Esophagus squamous epithelium (tissue), 5 donors: ENCODE data around the gene CENPO. TPM values are rescaled to one million over a fixed set of nuclear protein-coding genes. Genes with fewer than 3 reads are reported as not detected.
A peak's percentile ranks its signal among the peaks of the same experiment; 100 is the strongest.
"Not testable (repeated sequence)": the region's sequence is repeated elsewhere in the genome, so short reads cannot be mapped to it uniquely, and the experiment has no call there.

ENCODE experiments used
- DNase-seq: peaks from one replicate; lab custom pipeline; 2025; lab: John Stamatoyannopoulos, UW
- H3K27ac ChIP-seq, 4 donors: fragments of 200-600 bp; sonication (generic); one replicate each; pipeline ENCODE4 v1.5.1; 2016 to 2019; ENCODE audit warnings: mild to moderate bottlenecking in 1 of 4
- H3K27me3 ChIP-seq, 4 donors: fragments of 200-600 bp; sonication (generic); 1 replicate in 3 of 4; 2 replicates in 1 of 4; pipeline versions ENCODE4 v1.5.1 to v1.6.0; 2017 to 2021; ENCODE audit warnings: antibody characterized with exemption in 1 of 4
- H3K36me3 ChIP-seq, 3 donors: fragments of 200-600 bp; sonication (generic); one replicate each; pipeline ENCODE4 v1.5.1; 2016 to 2019
- H3K4me1 ChIP-seq, 3 donors: fragments of 200-600 bp; sonication (generic); one replicate each; pipeline ENCODE4 v1.5.1; 2017 to 2019
- H3K4me3 ChIP-seq, 4 donors: fragments of 200-600 bp; sonication (generic); 1 replicate in 3 of 4; 2 replicates in 1 of 4; pipeline ENCODE4 v1.5.1; 2016 to 2019; ENCODE audit warnings: mild to moderate bottlenecking in 2 of 4, moderate library complexity in 1 of 4
- H3K9me3 ChIP-seq, 3 donors: fragments of 200-600 bp; sonication (generic); one replicate each; pipeline ENCODE4 v1.5.1; 2016 to 2019
- CTCF ChIP-seq, 6 experiments: fragments of 450-650 bp in 4 of 6; fragments of 200-600 bp in 2 of 6; sonication (generic) in 2 of 6; IDR thresholded peaks; one replicate each; pipeline ENCODE4 v1.5.1; 2016 to 2019; ENCODE audit warnings: antibody characterized with exemption in 6 of 6, mild to moderate bottlenecking in 4 of 6, moderate library complexity in 4 of 6
- POLR2A ChIP-seq, 4 donors: fragments of 450-650 bp; IDR thresholded peaks; one replicate each; pipeline ENCODE4 v1.6.1; 2017; ENCODE audit warnings: antibody characterized with exemption in 4 of 4, mild to moderate bottlenecking in 4 of 4, moderate library complexity in 3 of 4
- WGBS, 2 donors: methylation state at CpG; one replicate each; pipeline ENCODE4 v1.1.5; 2018; 5-methylcytosine and 5-hydroxymethylcytosine counted together
- intact Hi-C: fragments of 100-400 bp; cut with DNase I; formaldehyde crosslinking; loops from one replicate; pipeline ENCODE4 v1.15.0; 2022
- total RNA-seq, 4 donors: library from RNA; depleted of rRNA; stranded (reverse); fragments of >200 nt; gene quantifications; one replicate each; pipeline ENCODE4 v1.1.0, GENCODE V29; 2016
- donor health status: DM: yes; HTN: yes; CAD: no.

CENPO gene
- total RNA-seq, 4 donors from 2014 or later: 3.5 to 12.2 (median 6.4) TPM

- Histone ChIP-seq H3K36me3 (peaks cover 0 to 26% (median 0%) of the 10 kb centered on the region in 3 donors), H3K4me3 (peak overlapping the region; percentile 53 to 95 (median 73)), H3K27me3 (no peaks in the 10 kb centered on the region), H3K9me3 (no peaks in the 10 kb centered on the region), H3K27ac (peak overlapping the region; percentile 92 to 100 (median 96)), H3K4me1 (peaks cover 4 to 36% (median 13%) of the 10 kb centered on the region in 3 donors)
- intact Hi-C loops: no loop called here
- 0 to 6% methylated on average over 9 to 10 of the region's 14 CpGs for WGBS, 2 donors
- TF ChIP-seq CTCF (IDR thresholded peaks at IDR 0.05): no peak
- no peak for TF ChIP-seq POLR2A (IDR thresholded peaks at IDR 0.05)
- no peak for DNase-seq
Observed at GRCh38 chr2:24793761-24794435, 673 bp downstream of the CENPO start.

DNA sequence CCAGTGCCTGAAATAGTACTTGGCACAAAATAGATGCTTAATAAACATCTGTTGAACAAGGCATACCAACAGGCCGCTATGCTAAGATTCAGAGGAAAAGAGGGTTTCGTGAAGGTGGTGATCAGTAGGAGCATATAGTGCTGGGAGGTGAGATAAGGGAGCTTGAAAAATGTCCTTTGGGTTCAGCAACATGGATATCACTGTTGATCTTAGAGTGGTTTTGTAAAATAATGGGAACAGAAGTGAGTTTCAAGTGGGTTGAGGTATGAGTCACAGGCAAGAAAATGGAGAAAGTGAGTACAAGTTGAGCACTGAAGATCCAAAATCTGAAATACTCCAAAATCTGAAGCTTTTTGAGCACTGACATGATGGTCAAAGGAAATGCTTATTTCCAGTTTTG, 4.4 kb downstream of the CENPO start:
- TF ChIP-seq CTCF (IDR thresholded peaks at IDR 0.05) (no peak), POLR2A (IDR thresholded peaks at IDR 0.05) (no peak)
- no peaks in the 10 kb centered on the region for H3K9me3 ChIP-seq
- peaks cover 4 to 17% (median 5%) of the 10 kb centered on the region in 3 donors for H3K4me1 ChIP-seq
- H3K36me3 ChIP-seq: peaks cover 0 to 20% (median 0%) of the 10 kb centered on the region in 3 donors
- H3K27me3 ChIP-seq: no peaks in the 10 kb centered on the region
- H3K27ac ChIP-seq: no peak overlapping the region
- intact Hi-C loops: no loop called here
- WGBS, 2 donors: 92 to 97% methylated on average over 2 of the region's 2 CpGs
- DNase-seq: no peak
- H3K4me3 ChIP-seq: no peak overlapping the region

GRCh38 chr2:24800487-24800886, 7.3 kb downstream of the CENPO start:
- H3K9me3 ChIP-seq, DNase-seq, H3K4me3 ChIP-seq, intact Hi-C loops, H3K27me3 ChIP-seq, H3K27ac ChIP-seq, H3K4me1 ChIP-seq: not testable (repeated sequence)
- H3K36me3 ChIP-seq: peaks cover 0 to 18% (median 0%) of the 10 kb centered on the region in 3 donors
- 90 to 99% methylated on average over 4 to 5 of the region's 5 CpGs for WGBS, 2 donors

GRCh38 chr2:24805811-24806660, 12.8 kb downstream of the CENPO start:
- DNase-seq, H3K4me1 ChIP-seq, H3K27me3 ChIP-seq, H3K4me3 ChIP-seq, H3K27ac ChIP-seq, H3K9me3 ChIP-seq, intact Hi-C loops: not testable (repeated sequence)
- peaks cover 0 to 10% (median 0%) of the 10 kb centered on the region in 3 donors for H3K36me3 ChIP-seq
- WGBS, 2 donors: 89 to 95% methylated on average over 17 to 25 of the region's 25 CpGs

- H3K4me1 ChIP-seq: peaks cover 0 to 4% (median 0%) of the 10 kb centered on the region in 3 donors
- no peak for DNase-seq
- H3K27me3 ChIP-seq: no peaks in the 10 kb centered on the region
- no peaks in the 10 kb centered on the region for H3K9me3 ChIP-seq
- H3K27ac ChIP-seq: no peak overlapping the region
- intact Hi-C loops: no loop called here
- no peak for TF ChIP-seq CTCF (IDR thresholded peaks at IDR 0.05)
- no peak for TF ChIP-seq POLR2A (IDR thresholded peaks at IDR 0.05)
- no peak overlapping the region for H3K4me3 ChIP-seq
- H3K36me3 ChIP-seq: peaks cover 0 to 10% (median 0%) of the 10 kb centered on the region in 3 donors
Observed at GRCh38 chr2:24806661-24807036, 13.4 kb downstream of the CENPO start.
